ENCODE measurements around the gene KCNAB1. TPM values are rescaled to one million over a fixed set of nuclear protein-coding genes. Genes with fewer than 3 reads are reported as not detected.

Gene KCNAB1
- total and polyA plus RNA-seq, 2 of the 8 experiments (the other 6 are each of a cell fraction or from before 2014, with no cell fraction given) = 0.51 to 2.3 TPM

DNA sequence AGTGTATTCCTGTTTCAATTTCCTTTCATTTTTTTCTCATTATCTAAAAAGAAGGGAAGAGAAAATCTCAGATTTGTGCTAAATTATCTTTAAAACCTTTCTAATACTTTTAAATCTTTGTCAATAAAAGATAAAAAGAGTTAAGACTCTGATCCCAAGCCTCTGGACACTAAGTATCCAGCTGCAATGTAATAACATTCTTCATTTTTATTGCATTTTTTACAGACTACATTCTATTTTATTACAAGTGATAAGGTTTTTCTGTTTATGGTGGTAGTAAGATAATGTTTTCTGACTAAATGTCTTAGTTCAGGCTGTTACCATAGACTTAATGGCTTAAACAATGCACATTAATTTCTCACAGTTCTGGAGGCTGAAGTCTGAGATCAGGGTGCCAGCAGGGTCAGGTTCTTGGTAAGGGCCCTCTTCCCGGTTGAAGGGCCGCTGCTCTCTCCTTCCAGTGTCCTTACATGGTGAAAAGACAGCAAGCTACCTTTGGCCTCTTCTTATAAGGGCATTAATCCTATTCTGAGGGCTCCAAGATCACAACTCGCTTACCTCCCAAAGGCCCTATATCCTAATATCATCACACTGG is 19.7 kb downstream of the KCNAB1 start:
- no peak overlapping the region for H3K4ac ChIP-seq (replicated peaks; ENCODE audit: insufficient read length, low read depth, low read length)
- no peak for FAIRE-seq
- WGBS, 2 experiments (ENCODE audit: extremely low coverage in 1 of 2, insufficient coverage in 1 of 2, insufficient read length in 1 of 2, insufficient replicate concordance in 2 of 2, low coverage in 1 of 2, low lambda C conversion rate in 2 of 2, missing lambda C conversion rate in 1 of 2) = 82% methylated on average over 3 of the region's 3 CpGs; no CpG with 5 or more reads in 1 of the 2 experiments
- TF ChIP-seq YY1 (IDR thresholded peaks at IDR 0.05; ENCODE audit: low read depth, low read length) = no peak
- TF ChIP-seq, protein P1, sequence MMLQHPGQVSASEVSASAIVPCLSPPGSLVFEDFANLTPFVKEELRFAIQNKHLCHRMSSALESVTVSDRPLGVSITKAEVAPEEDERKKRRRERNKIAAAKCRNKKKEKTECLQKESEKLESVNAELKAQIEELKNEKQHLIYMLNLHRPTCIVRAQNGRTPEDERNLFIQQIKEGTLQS (IDR thresholded peaks at IDR 0.05; ENCODE audit: insufficient read depth, low read depth, low read length) = no peak
- TF ChIP-seq CHD2 (IDR thresholded peaks at IDR 0.05; ENCODE audit: low read length) = no peak
- no peak for TF ChIP-seq SIRT6 (IDR thresholded peaks at IDR 0.05; ENCODE audit: low read length)
- no peak for TF ChIP-seq RXRA (IDR thresholded peaks at IDR 0.05; ENCODE audit: insufficient read depth, low read depth, low read length)
- no peak for TF ChIP-seq PHF8 (conservative IDR thresholded peaks at IDR 0.05; ENCODE audit: low read depth, low read length)
- no peak for TF ChIP-seq ASH2L (IDR thresholded peaks at IDR 0.05; ENCODE audit: low read length)
- TF ChIP-seq, protein P2, sequence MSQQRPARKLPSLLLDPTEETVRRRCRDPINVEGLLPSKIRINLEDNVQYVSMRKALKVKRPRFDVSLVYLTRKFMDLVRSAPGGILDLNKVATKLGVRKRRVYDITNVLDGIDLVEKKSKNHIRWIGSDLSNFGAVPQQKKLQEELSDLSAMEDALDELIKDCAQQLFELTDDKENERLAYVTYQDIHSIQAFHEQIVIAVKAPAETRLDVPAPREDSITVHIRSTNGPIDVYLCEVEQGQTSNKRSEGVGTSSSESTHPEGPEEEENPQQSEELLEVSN (IDR thresholded peaks at IDR 0.05) = no peak
- no peak for TF ChIP-seq TEAD4 (IDR thresholded peaks at IDR 0.05; ENCODE audit: low read depth, low read length)
- TF ChIP-seq SIX5 (IDR thresholded peaks at IDR 0.05; ENCODE audit: low read depth, low read length) = no peak
- no peak for TF ChIP-seq TBP (IDR thresholded peaks at IDR 0.05; ENCODE audit: low read depth, low read length)
- no peak for TF ChIP-seq MAFK (IDR thresholded peaks at IDR 0.05; ENCODE audit: low read depth, low read length)
- no peak for TF ChIP-seq KDM4A (IDR thresholded peaks at IDR 0.05; ENCODE audit: low read depth, low read length, severe bottlenecking)
- TF ChIP-seq HDAC6 (IDR thresholded peaks at IDR 0.05; ENCODE audit: low read depth, low read length) = no peak

More for the DNA sequence above, 19.7 kb downstream of the KCNAB1 start:
- no peaks in the 10 kb centered on the region for H3K79me1 ChIP-seq (ENCODE audit: low read depth, low read length)
- no peaks in the 10 kb centered on the region for H3K4me1 ChIP-seq (replicated peaks in 1 of 4; ENCODE audit: control insufficient read depth in 3 of 4, insufficient read depth in 4 of 4, low read length in 3 of 4)
- no peak overlapping the region for H4K8ac ChIP-seq (ENCODE audit: extremely low read depth, insufficient read depth, low read length)
- no peak overlapping the region for H2BK12ac ChIP-seq (ENCODE audit: low read depth, low read length)
- no peak overlapping the region for H3K4me2 ChIP-seq (ENCODE audit: insufficient read depth in 1 of 2, low read depth in 2 of 2, low read length in 2 of 2)
- no peak overlapping the region for H2AFZ ChIP-seq (ENCODE audit: low read length)
- no peak overlapping the region for H2BK5ac ChIP-seq (ENCODE audit: low read depth, low read length)
- no peak for DNase-seq (ENCODE audit: low read depth in 1 of 2, low spot score in 2 of 2)
- H3K14ac ChIP-seq (ENCODE audit: insufficient read length) = no peak overlapping the region
- no peak overlapping the region for H2BK20ac ChIP-seq (ENCODE audit: low read length)
- no peaks in the 10 kb centered on the region for H3K36me3 ChIP-seq (ENCODE audit: control insufficient read depth in 2 of 4, insufficient read depth in 4 of 4, low read length in 3 of 4)
- ChIA-PET CTCF (ENCODE audit: partially characterized antibody) (interaction anchor here (0.8 to 7.6 kb wide), 6 partner anchors 9 to 370 kb away, joined by 3 to 53 read pairs (median 5); no protein-coding TSS in a partner anchor), POLR2A (ENCODE audit: partially characterized antibody) (no interaction called here)
- no peak overlapping the region for H3K4me3 ChIP-seq (ENCODE audit: extremely low read depth in 1 of 4, insufficient read depth in 2 of 4, low read depth in 3 of 4, low read length in 4 of 4)
- H3K9ac ChIP-seq (replicated peaks in 1 of 4; ENCODE audit: extremely low read depth in 1 of 4, low read depth in 3 of 4, low read length in 3 of 4) = no peak overlapping the region
- H2BK120ac ChIP-seq (replicated peaks; ENCODE audit: low read depth, low read length) = no peak overlapping the region
- H4K20me1 ChIP-seq (replicated peaks in 1 of 2; ENCODE audit: control insufficient read depth in 1 of 2, insufficient read depth in 2 of 2, low read length in 2 of 2) = no peaks in the 10 kb centered on the region
- H2BK15ac ChIP-seq (ENCODE audit: low read length) = no peak overlapping the region
- H3K56ac ChIP-seq (replicated peaks; ENCODE audit: insufficient read length, low read depth, low read length) = no peak overlapping the region
- no peak overlapping the region for H4K91ac ChIP-seq (replicated peaks; ENCODE audit: insufficient read length, low read length)
- no peaks in the 10 kb centered on the region for H3K9me3 ChIP-seq (ENCODE audit: insufficient read depth in 2 of 2, low read depth in 1 of 2, low read length in 1 of 2)
- no peak overlapping the region for H3K23ac ChIP-seq (ENCODE audit: insufficient read length)
- H3K27me3 ChIP-seq (replicated peaks in 1 of 4; ENCODE audit: control insufficient read depth in 3 of 4, extremely low read depth in 1 of 4, insufficient read depth in 3 of 4, low read length in 3 of 4) = no peaks in the 10 kb centered on the region
- H4K5ac ChIP-seq (ENCODE audit: insufficient read length, low read depth, low read length) = no peak overlapping the region
- no peak overlapping the region for H3K18ac ChIP-seq (ENCODE audit: extremely low read depth, low read length)
- H3K23me2 ChIP-seq (ENCODE audit: low read depth, low read length) = no peaks in the 10 kb centered on the region
- H3K27ac ChIP-seq (ENCODE audit: low read depth, low read length) = no peak overlapping the region
- H2AK5ac ChIP-seq (ENCODE audit: low read depth, low read length) = no peak overlapping the region
- H3K79me2 ChIP-seq (ENCODE audit: control insufficient read depth in 1 of 2, insufficient read depth in 2 of 2, low read length in 2 of 2) = no peaks in the 10 kb centered on the region

Data from H1 (cell line).